Panc1 (cell line): Measurements from ENCODE around the gene MEAK7.

Source experiments
- TCF7L2 ChIP-seq: IDR thresholded peaks from 2 replicates; pipeline ENCODE4 v1.6.1; 2011; ENCODE audit warnings: mild to moderate bottlenecking, low read depth, low read length, inconsistent platforms
- TF ChIP-seq, protein P1 (sequence below): fragments of 450-650 bp; IDR thresholded peaks from 2 replicates; pipeline ENCODE4 v1.5.1; 2017; ENCODE audit warnings: mild to moderate bottlenecking
- TF ChIP-seq, protein P2 (sequence below), 2 experiments: IDR thresholded peaks; 2 replicates each; pipeline ENCODE4 v1.6.1; 2011 to 2012; ENCODE audit warnings: low read depth in 2 of 2, control low read depth in 1 of 2, low read length in 1 of 2, mild to moderate bottlenecking in 1 of 2, moderate library complexity in 1 of 2; ENCODE audit not compliant: insufficient read depth in 1 of 2

DNA sequence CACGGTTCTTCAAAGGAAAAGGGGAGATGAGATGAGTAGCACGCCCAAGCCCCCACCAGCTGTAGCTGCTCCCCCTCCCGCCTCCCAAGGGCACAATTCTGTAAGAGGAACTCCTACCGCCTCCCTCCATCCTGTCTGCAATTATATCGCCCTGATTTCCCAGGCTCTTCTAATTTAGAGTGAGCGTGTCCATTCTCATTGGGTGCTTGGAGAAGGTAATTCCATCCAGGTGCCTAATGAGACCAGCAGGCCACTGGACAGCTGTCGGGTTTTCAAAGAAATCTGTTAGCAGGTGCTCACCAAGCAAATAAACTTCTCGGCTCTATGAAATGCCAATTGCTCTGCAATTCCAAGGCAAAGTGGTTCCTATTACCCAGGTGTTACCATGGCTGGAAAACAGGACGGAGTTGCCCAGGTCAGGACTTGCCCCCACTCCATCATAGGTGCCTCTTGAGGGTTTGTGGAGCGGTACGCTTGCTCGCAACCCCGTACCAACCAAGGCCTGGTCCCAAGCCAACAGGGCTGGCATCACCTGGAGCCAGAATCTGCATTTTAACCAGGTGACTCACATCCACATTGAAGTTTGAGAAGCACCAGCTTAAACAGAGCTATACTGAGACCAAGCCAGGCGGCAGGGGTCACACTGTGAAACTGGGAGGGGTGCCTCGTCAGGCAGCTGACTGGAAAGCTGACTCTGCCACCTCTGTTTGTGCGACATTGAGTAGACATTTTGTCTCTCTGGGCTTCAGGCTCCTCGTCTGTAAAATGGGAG, 16.5 kb upstream of the MEAK7 start:
- no peak for TF ChIP-seq TCF7L2
- TF ChIP-seq, protein P1, sequence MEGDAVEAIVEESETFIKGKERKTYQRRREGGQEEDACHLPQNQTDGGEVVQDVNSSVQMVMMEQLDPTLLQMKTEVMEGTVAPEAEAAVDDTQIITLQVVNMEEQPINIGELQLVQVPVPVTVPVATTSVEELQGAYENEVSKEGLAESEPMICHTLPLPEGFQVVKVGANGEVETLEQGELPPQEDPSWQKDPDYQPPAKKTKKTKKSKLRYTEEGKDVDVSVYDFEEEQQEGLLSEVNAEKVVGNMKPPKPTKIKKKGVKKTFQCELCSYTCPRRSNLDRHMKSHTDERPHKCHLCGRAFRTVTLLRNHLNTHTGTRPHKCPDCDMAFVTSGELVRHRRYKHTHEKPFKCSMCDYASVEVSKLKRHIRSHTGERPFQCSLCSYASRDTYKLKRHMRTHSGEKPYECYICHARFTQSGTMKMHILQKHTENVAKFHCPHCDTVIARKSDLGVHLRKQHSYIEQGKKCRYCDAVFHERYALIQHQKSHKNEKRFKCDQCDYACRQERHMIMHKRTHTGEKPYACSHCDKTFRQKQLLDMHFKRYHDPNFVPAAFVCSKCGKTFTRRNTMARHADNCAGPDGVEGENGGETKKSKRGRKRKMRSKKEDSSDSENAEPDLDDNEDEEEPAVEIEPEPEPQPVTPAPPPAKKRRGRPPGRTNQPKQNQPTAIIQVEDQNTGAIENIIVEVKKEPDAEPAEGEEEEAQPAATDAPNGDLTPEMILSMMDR: no peak
- TF ChIP-seq, protein P2, sequence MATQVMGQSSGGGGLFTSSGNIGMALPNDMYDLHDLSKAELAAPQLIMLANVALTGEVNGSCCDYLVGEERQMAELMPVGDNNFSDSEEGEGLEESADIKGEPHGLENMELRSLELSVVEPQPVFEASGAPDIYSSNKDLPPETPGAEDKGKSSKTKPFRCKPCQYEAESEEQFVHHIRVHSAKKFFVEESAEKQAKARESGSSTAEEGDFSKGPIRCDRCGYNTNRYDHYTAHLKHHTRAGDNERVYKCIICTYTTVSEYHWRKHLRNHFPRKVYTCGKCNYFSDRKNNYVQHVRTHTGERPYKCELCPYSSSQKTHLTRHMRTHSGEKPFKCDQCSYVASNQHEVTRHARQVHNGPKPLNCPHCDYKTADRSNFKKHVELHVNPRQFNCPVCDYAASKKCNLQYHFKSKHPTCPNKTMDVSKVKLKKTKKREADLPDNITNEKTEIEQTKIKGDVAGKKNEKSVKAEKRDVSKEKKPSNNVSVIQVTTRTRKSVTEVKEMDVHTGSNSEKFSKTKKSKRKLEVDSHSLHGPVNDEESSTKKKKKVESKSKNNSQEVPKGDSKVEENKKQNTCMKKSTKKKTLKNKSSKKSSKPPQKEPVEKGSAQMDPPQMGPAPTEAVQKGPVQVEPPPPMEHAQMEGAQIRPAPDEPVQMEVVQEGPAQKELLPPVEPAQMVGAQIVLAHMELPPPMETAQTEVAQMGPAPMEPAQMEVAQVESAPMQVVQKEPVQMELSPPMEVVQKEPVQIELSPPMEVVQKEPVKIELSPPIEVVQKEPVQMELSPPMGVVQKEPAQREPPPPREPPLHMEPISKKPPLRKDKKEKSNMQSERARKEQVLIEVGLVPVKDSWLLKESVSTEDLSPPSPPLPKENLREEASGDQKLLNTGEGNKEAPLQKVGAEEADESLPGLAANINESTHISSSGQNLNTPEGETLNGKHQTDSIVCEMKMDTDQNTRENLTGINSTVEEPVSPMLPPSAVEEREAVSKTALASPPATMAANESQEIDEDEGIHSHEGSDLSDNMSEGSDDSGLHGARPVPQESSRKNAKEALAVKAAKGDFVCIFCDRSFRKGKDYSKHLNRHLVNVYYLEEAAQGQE (IDR thresholded peaks at IDR 0.05; ENCODE audit: insufficient read depth in 1 of 2, low read depth in 2 of 2, low read length in 1 of 2): no peak
